HepG2 (cell line): Measurements from ENCODE around the gene MTX3. TPM values are rescaled to one million over a fixed set of nuclear protein-coding genes. Genes with fewer than 3 reads are reported as not detected.

Source experiments
- ATAC-seq: fragments of 200-7000 bp; cut with Tn5 transposase; 3 replicates; pipeline ENCODE4 v1.9.1; 2020; ENCODE audit warnings: mild to moderate bottlenecking, moderate library complexity
- BruUV-seq: library from RNA; stranded (reverse); fragments of 400-500 nt; replicated peaks from 2 replicates; lab custom pipeline; 2021; lab: Mats Ljungman, UMichigan
- CTCF ChIA-PET: fragments of 300-600 bp; formaldehyde crosslinking; extraction: SDS; loops from one replicate; lab custom pipeline; 2021; ENCODE audit warnings: low total read pairs, inconsistent platforms, low intra/inter-chr PET ratio; lab: Yijun Ruan, JAX
- POLR2A ChIA-PET: fragments of 350-600 bp; sonication (Branson Sonifier 250); formaldehyde crosslinking; loops from one replicate; lab custom pipeline; 2020; ENCODE audit warnings: antibody characterized with exemption, inconsistent platforms; lab: Yijun Ruan, JAX
- DNase-seq: peaks from one replicate; pipeline ENCODE4 v3.0.0-alpha.2; 2015; ENCODE audit warnings: low spot score
- FAIRE-seq: peaks from 3 replicates; lab custom pipeline; 2011; peaks lifted over from hg19 to GRCh38; lab: Jason Lieb, UNC
- H2AFZ ChIP-seq: one replicate; pipeline ENCODE4 v1.6.1; 2011; ENCODE audit warnings: low read length, inconsistent platforms
- H3K27ac ChIP-seq: fragments of 300-600 bp; 3 replicates; pipeline ENCODE4 v1.8.0; 2011; ENCODE audit warnings: mixed run types, mild to moderate bottlenecking, mixed read lengths, low read length, inconsistent platforms; ENCODE audit not compliant: insufficient read depth; ENCODE audit errors: extremely low read length
- H3K27me3 ChIP-seq, 2 experiments: fragments of 200-600 bp in 1 of 2; 2 replicates in 1 of 2; 3 replicates in 1 of 2; pipeline versions ENCODE4 v1.6.0 to v1.8.0; 2011; ENCODE audit warnings: low read length in 2 of 2, mild to moderate bottlenecking in 2 of 2, moderate library complexity in 2 of 2, inconsistent platforms in 1 of 2; ENCODE audit not compliant: insufficient read depth in 2 of 2, control insufficient read depth in 1 of 2
- H3K36me3 ChIP-seq, 2 experiments: fragments of 200-600 bp in 1 of 2; replicated peaks in 1 of 2; 2 replicates in 1 of 2; 3 replicates in 1 of 2; pipeline versions ENCODE4 v1.5.1 to v1.8.0; 2011; ENCODE audit warnings: low read length in 2 of 2, inconsistent platforms in 1 of 2; ENCODE audit not compliant: insufficient read depth in 2 of 2, control insufficient read depth in 1 of 2
- H3K4me1 ChIP-seq: 2 replicates; pipeline ENCODE4 v1.5.1; 2012; ENCODE audit warnings: low read length, inconsistent platforms; ENCODE audit not compliant: insufficient read depth
- H3K4me2 ChIP-seq: 2 replicates; pipeline ENCODE4 v1.6.0; 2011; ENCODE audit warnings: low read depth, low read length, inconsistent platforms
- H3K4me3 ChIP-seq, 3 experiments: fragments of 200-600 bp in 1 of 3; sonication (generic), shearing (Covaris generic) in 1 of 3; replicated peaks in 1 of 3; 2 replicates each; pipeline ENCODE4 v1.5.1; 2011 to 2016; ENCODE audit warnings: low read length in 3 of 3, inconsistent platforms in 2 of 3, low read depth in 2 of 3, mild to moderate bottlenecking in 2 of 3, control low read depth in 1 of 3, mixed read lengths in 1 of 3; ENCODE audit not compliant: insufficient read depth in 1 of 3
- H3K79me2 ChIP-seq: one replicate; pipeline ENCODE4 v1.6.1; 2011; ENCODE audit warnings: low read length, inconsistent platforms; ENCODE audit not compliant: insufficient read depth
- H3K9ac ChIP-seq: 2 replicates; pipeline ENCODE4 v1.6.0; 2011; ENCODE audit warnings: mild to moderate bottlenecking, low read depth, low read length, inconsistent platforms; ENCODE audit not compliant: insufficient read depth
- H3K9me3 ChIP-seq: 2 replicates; pipeline ENCODE4 v1.5.1; 2012; ENCODE audit warnings: mild to moderate bottlenecking, low read length
- H4K20me1 ChIP-seq: 2 replicates; pipeline ENCODE4 v1.6.0; 2011; ENCODE audit warnings: inconsistent platforms, mild to moderate bottlenecking, low read length, moderate library complexity; ENCODE audit not compliant: insufficient read depth
- CBX2 ChIP-seq, 2 experiments: fragments of 200-600 bp in 1 of 2; sonication (generic); formaldehyde crosslinking in 1 of 2; IDR thresholded peaks; 2 replicates each; pipeline versions ENCODE4 v1.7.0 to v1.8.1; 2018 to 2022; ENCODE audit warnings: low read depth in 2 of 2, low read length in 1 of 2, mild to moderate bottlenecking in 1 of 2, missing genetic modification reagents in 1 of 2
- CENPBD1 ChIP-seq: sonication (generic); formaldehyde crosslinking; IDR thresholded peaks from 2 replicates; pipeline ENCODE4 v1.8.0; 2022; ENCODE audit warnings: missing genetic modification reagents, low read depth, mild to moderate bottlenecking, borderline replicate concordance
- CHD2 ChIP-seq: IDR thresholded peaks from 2 replicates; pipeline ENCODE4 v1.6.1; 2011; ENCODE audit warnings: low read depth, low read length, improper control_type of control experiment
- MAFG ChIP-seq: sonication (generic); formaldehyde crosslinking; IDR thresholded peaks from 2 replicates; pipeline ENCODE4 v1.5.1; 2020; ENCODE audit warnings: mild to moderate bottlenecking, missing genetic modification reagents
- SCMH1 ChIP-seq: sonication (generic); formaldehyde crosslinking; IDR thresholded peaks from 2 replicates; pipeline ENCODE4 v1.9.0; 2021; ENCODE audit warnings: missing genetic modification reagents, mild to moderate bottlenecking, borderline replicate concordance
- SP5 ChIP-seq: IDR thresholded peaks from 2 replicates; pipeline ENCODE4 v1.6.1; 2016; ENCODE audit warnings: low read depth, borderline replicate concordance
- ZNF747 ChIP-seq: sonication (generic); formaldehyde crosslinking; IDR thresholded peaks from 2 replicates; pipeline ENCODE4 v1.8.1; 2023; ENCODE audit warnings: missing genetic modification reagents, mild to moderate bottlenecking, borderline replicate concordance
- WGBS: methylation state at CpG from one replicate; pipeline ENCODE4 v1.1.6; 2017; ENCODE audit warnings: low lambda C conversion rate; 5-methylcytosine and 5-hydroxymethylcytosine counted together
- in situ Hi-C: cut with HindIII; loops from 2 replicates; pipeline ENCODE4 v1.10.0; 2017; ENCODE audit warnings: low pct_unique_long_range_greater_than_20kb; ENCODE audit not compliant: extremely low pct_ligation_motif_present
- intact Hi-C: fragments of 100-400 bp; cut with micrococcal nuclease; formaldehyde crosslinking; loops from one replicate; pipeline ENCODE4 v1.10.0; 2022; ENCODE audit not compliant: unreplicated experiment
- polyA plus RNA-seq, 8 experiments: library from polyadenylated mRNA; depleted of rRNA in 3 of 8; stranded (reverse) in 7 of 8; unstranded in 1 of 8; fragments of >200 nt; fragmentation: Illumina TruSeq in 4 of 8; extraction: Trizol in 4 of 8; gene quantifications; 2 replicates each; pipeline versions ENCODE4 v1.2.1 to v1.2.3, GENCODE V29; 2011 to 2016; ENCODE audit warnings: low read depth in 4 of 8, missing spikeins in 1 of 8, mixed read lengths in 1 of 8; ENCODE audit not compliant: insufficient read depth in 1 of 8
- small RNA-seq, 3 experiments: library from RNA; depleted of rRNA; stranded (forward); fragments of <200 nt; gene quantifications; one replicate each; pipeline ENCODE3, GENCODE V24; 2012; ENCODE audit warnings: low read depth in 2 of 3, low replicate concordance in 1 of 3; ENCODE audit not compliant: insufficient read length in 3 of 3, insufficient read depth in 2 of 3
- total RNA-seq, 5 experiments: library from RNA; depleted of rRNA; stranded (reverse); fragments of >200 nt; fragmentation: Illumina TruSeq; extraction: Trizol; gene quantifications; 2 replicates each; pipeline ENCODE4 v1.2.3, GENCODE V29; 2016; ENCODE audit warnings: low read depth in 1 of 5
- TF ChIP-seq, protein P1 (sequence below): IDR thresholded peaks from 2 replicates; pipeline ENCODE4 v1.6.1; 2018; ENCODE audit warnings: missing genetic modification reagents
- TF ChIP-seq, protein P2 (sequence below): sonication (generic); formaldehyde crosslinking; conservative IDR thresholded peaks from 2 replicates; pipeline ENCODE4 v1.4.0; 2020; ENCODE audit warnings: missing genetic modification reagents

Gene MTX3
- total and polyA plus RNA-seq, 2 of the 13 experiments (the other 11 are each of a cell fraction or from before 2014, with no cell fraction given), result 9.9 to 16.7 TPM

- Histone ChIP-seq H2AFZ (no peak overlapping the region), H3K4me2 (no peak overlapping the region), H3K9me3 (peaks cover 17% of the 10 kb centered on the region), H3K79me2 (no peaks in the 10 kb centered on the region), H3K4me3 (no peak overlapping the region), H3K27ac (no peak overlapping the region), H3K27me3 (no peaks in the 10 kb centered on the region; a peak in 2 of 5 replicates), H3K4me1 (no peaks in the 10 kb centered on the region), H3K9ac (no peak overlapping the region), H3K36me3 (no peaks in the 10 kb centered on the region), H4K20me1 (no peaks in the 10 kb centered on the region)
- ATAC-seq, result no peak
- 40% methylated on average over 1 of the region's 5 CpGs for WGBS
- no peak for DNase-seq
- in situ Hi-C loops (no loop called here), intact Hi-C loops (no loop called here)
- ChIA-PET CTCF (no interaction called here), POLR2A (no interaction called here)
- TF ChIP-seq SP5 (CRISPR knock-in tag) (no peak), CHD2 (no peak), SCMH1 (CRISPR knock-in tag) (no peak), ZNF747 (no peak), MAFG (CRISPR knock-in tag) (no peak), CENPBD1 (no peak), CBX2 (IDR thresholded peaks at IDR 0.05; ENCODE audit: low read depth, low read length) (no peak), CBX2 (CRISPR knock-in tag; IDR thresholded peaks at IDR 0.05; ENCODE audit: low read depth) (no peak)
- TF ChIP-seq, protein P1, sequence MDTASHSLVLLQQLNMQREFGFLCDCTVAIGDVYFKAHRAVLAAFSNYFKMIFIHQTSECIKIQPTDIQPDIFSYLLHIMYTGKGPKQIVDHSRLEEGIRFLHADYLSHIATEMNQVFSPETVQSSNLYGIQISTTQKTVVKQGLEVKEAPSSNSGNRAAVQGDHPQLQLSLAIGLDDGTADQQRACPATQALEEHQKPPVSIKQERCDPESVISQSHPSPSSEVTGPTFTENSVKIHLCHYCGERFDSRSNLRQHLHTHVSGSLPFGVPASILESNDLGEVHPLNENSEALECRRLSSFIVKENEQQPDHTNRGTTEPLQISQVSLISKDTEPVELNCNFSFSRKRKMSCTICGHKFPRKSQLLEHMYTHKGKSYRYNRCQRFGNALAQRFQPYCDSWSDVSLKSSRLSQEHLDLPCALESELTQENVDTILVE (CRISPR knock-in tag), result no peak
- TF ChIP-seq, protein P2, sequence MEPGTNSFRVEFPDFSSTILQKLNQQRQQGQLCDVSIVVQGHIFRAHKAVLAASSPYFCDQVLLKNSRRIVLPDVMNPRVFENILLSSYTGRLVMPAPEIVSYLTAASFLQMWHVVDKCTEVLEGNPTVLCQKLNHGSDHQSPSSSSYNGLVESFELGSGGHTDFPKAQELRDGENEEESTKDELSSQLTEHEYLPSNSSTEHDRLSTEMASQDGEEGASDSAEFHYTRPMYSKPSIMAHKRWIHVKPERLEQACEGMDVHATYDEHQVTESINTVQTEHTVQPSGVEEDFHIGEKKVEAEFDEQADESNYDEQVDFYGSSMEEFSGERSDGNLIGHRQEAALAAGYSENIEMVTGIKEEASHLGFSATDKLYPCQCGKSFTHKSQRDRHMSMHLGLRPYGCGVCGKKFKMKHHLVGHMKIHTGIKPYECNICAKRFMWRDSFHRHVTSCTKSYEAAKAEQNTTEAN (CRISPR knock-in tag), result no peak
- BruUV-seq, result no TSS peak
- FAIRE-seq, result no peak
Observed at GRCh38 chr5:79929095-79929494, 62.0 kb downstream of the MTX3 start.

Small RNA genes within 50 kb of the gene (small RNA-seq; reads per million reads assigned to genes)
- 0 reads per million in 3 experiments for gene TRMT112P2

Other genes with a start within 250 kb of the MTX3 start
- 0.60 and 0.98 TPM in 2 replicates for gene THBS4, start 44.1 kb upstream of the MTX3 start, total RNA-seq (2016; rRNA removed; fragmentation: Illumina TruSeq; extraction: Trizol)
- gene THBS4, start 44.1 kb upstream of the MTX3 start, polyA plus RNA-seq (2011; rRNA removed), result 1.0 and 1.2 TPM in 2 replicates